ENCODE data around the gene PRKN.

Gene PRKN

GRCh38 chr6:161696801-161697200, 1030.8 kb downstream of the PRKN start:
- H3K4me3 ChIP-seq (ENCODE audit: low read depth, low read length): no peak overlapping the region

DNA sequence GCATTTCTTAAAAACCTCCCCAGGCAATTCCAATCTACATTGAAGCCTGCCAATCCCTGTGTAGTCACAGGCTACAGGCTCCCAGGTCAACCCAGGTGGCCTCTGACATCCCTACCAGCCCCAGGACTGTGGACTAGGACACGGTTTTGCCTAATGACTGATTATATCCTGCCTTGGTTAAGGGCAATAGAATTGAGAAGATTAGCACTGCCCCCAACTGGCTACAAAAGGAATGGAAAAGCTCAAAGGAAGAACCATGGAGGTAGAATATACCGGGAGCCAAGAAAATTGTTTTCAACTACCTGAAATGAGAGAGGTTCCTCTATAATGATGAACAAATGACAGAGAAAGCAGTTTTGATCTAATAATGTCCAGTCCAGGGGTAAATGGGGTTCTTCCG, 1032.6 kb downstream of the PRKN start:
- no peak overlapping the region for H3K4me3 ChIP-seq (ENCODE audit: low read depth, low read length)

DNA sequence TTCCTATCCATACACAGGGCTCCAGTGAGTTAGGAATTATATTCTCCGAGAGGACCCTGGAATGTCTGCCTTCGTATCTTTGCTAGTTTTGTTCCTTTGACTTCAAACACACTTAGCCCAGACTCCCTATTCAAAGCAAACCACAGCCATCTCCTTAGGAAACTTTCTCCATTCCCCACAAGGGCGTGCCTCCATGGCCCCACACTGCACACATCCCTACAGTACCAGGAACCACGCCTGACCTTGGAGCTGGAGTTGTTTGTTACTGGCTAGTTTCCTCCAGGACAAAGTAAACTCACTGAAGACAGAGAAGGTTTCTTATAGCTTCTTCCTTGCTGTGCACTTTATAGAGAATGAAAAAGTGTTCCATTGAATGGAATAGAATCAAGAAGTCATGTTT, 1040.9 kb downstream of the PRKN start:
- no peak overlapping the region for H3K4me3 ChIP-seq (ENCODE audit: low read depth, low read length)

DNA sequence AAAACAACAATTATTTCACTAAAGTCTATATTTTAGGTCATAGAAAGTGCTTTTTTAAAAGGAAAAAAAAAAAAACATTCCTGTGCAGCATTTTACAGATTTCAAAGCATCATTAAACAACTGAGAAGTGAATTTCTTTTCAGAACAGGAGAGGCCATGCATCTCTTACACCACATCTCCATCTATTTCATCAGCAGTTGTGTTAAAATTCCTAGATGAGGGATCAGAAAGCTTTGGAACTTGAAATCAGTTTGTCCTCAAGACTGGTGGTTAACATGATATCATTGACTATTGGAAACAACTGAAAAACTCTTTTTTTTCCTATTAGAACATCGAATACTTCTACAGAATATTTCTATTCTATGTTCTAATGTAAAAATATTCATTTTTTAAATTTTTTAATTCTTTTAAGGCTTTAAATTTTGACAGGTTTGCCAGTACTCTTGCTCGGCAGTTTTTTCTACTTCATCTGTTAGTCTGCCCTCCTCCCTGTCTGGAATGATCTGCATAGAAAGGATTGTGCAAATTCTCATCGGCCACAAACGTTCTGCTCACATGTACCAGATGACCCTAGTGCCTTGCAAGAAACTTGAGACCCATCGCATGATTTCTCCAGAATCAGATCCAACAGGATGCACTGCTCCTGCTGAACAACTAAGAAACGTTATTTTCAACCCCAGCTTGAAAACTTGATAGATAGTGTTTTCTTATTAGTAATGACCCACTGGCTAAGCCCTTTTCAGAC, 1042.7 kb downstream of the PRKN start:
- no peak overlapping the region for H3K4me3 ChIP-seq (ENCODE audit: low read depth, low read length)

DNA sequence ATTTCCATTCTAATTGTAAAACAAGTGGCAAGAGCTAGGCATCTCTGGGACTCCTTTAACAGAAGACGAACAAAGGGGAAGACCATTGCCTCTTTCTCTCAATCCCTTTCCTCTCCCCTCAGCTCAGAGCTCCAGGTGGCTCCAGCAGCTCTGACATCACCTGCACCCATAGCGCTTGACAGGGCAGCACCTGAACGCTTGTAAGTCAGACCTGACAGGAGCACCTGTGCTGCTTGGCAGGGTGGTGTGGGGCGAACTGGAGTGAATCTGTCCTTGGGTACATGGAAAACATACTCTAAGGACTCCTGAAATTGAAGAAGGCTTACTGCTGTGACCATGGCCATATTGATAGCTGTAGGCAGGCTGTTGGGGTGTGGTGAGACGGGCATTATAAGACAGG, 1044.2 kb downstream of the PRKN start:
- H3K4me3 ChIP-seq (ENCODE audit: low read depth, low read length): no peak overlapping the region

GRCh38 chr6:161682982-161683381, 1044.6 kb downstream of the PRKN start:
- H3K4me3 ChIP-seq (ENCODE audit: low read depth, low read length): no peak overlapping the region

GRCh38 chr6:161679980-161680538, 1047.5 kb downstream of the PRKN start:
- no peak overlapping the region for H3K4me3 ChIP-seq (ENCODE audit: low read depth, low read length)

DNA sequence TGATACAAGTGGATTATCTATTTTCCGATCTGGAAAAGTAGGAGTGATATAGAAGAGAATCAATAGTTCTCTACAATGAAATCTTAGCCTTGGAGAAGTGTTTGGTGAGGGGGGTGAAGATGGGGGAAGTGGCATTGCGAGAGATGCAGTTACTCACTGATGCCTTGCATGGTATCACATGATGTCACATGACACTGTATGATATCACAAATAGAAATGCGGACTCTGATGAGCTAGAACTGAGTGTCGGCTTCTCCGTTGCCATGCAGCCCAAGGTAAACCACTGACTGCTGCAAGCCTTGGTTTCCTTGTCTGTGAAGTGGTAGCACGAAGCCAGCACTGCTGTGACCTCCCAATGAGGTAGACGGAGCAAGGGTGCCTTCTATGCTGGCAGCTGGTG, 1050.4 kb downstream of the PRKN start:
- H3K4me3 ChIP-seq (ENCODE audit: low read depth, low read length): no peak overlapping the region

GRCh38 chr6:161676586-161676985, 1051.0 kb downstream of the PRKN start:
- H3K4me3 ChIP-seq (ENCODE audit: low read depth, low read length): no peak overlapping the region

DNA sequence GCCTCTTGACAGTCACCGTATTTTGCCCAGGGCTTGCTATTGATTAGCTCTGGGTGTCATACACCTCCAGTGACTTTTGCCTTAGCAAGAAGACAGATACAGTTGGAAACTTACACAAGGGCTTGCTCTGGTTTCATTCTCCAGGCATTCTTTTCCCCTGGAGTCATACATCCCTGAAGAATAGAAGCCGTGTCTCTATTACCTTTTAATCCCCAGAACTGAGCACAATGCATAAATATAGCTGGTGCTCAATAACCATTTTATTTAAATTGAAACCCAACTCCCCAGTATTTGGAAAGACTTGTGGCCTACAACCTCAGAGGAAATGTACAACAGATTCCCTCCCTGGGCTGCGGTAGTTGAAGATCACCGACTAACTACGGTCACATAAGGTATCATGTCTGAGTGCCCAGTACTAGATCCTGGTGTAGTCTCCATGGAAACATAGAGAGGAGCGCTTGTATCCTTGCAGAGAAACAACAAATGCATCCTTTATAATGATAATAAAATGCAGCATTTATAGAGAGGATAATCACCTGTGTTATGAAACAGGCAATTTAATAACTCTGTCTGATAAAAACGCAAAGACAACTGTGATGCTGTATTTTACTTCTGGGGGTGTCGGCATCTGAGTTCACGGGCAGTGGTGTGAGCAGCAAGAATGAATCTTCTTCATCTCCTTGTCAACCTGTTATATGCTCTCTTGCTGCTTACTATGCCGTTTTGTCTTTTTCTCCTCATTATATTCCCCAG, 1052.5 kb downstream of the PRKN start:
- no peak overlapping the region for H3K4me3 ChIP-seq (ENCODE audit: low read depth, low read length)

DNA sequence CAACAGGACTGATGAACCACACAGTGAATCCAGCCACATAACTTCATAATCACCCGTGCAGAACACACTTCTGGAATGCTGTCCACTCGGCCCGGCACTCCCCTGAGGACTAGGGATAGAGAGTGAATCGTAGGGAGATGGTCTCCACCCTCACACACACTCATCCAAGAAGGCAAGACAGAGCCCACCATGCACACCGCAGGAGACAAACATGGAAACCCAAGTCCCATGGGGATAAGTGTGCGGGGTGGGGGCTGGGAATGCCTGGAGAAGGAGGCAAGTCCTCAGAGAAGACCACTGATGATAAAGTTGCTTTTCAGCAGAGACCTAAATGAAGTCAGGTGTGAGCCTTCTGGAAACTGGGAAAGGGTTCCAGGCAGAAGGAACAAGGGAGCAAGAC, 1054.5 kb downstream of the PRKN start:
- no peak overlapping the region for H3K4me3 ChIP-seq (ENCODE audit: low read depth, low read length)

DNA sequence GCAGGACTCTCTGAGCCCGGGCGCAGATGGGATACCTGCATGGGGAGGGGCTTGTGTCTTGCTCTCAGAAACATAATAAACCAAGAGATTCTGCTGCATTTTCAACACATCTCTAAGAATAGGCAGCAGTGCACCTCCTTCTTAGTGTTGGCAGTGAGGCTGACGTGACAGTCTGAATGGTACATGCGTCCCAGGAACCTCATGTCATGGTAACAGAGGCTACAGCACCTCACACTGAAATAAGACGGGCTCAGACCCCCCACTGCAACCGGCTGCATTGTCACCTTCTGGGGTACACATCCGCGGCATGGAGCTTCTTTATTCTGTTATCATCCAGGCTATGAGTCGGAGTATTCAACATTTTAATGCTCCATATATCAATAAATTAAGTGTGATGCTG, 1056.4 kb downstream of the PRKN start:
- no peak overlapping the region for H3K4me3 ChIP-seq (ENCODE audit: low read depth, low read length)

DNA sequence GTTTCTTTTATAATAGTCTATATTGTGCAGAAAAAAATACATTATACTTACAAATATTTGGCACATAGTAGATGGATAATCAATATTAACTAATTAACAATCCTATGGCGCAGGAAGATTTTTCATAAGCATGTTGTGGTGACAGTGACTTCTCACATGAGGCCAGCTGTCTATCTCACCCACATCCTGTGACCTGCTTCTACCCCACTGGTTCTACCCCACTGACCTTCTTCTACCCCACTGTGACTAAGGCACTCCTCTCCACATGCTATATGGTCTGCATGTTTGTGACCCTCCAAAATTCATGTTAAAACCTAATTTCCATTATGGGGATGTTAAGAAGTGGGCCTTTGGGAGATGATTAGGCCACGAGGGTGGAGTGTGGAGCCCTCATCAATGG, 1058.9 kb downstream of the PRKN start:
- H3K4me3 ChIP-seq (ENCODE audit: low read depth, low read length): no peak overlapping the region

DNA sequence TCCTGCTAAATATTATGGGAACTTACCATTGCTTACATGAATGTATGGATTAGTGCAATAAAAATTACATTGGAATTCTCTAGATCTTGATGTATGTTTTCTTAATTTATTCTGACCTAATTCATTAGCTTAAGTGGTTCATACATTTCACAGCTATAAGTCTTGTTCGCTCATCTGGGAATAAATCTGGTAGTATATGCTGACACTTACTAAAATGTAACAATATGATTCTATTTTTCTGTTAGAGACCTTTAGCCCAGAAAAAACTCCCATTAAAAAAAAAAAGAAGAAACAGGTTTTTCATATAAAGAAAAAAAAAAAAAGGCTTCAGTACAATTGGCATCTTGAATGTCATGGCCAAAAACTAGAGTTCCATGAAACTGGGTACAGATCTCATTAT, 1059.6 kb downstream of the PRKN start:
- no peak overlapping the region for H3K4me3 ChIP-seq (ENCODE audit: low read depth, low read length)

DNA sequence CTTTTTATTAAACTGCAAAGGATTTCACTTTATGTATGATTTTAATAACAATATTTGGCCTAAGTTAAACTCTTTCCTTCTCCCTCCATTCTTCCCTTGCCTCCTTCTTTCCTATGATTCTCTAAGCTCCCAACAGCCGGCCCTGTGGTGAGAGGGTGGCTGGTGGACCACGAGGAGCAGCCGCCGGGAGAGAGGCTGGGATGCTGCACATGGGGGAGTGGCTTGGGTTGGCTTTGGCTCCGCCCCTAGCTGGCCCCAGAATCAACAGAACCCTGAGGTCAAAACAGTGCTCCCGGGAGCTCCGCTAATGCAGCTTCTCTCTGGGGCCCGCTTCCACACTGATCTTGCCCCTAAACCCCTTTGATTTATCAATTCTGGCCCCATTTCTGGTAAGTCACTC, 1063.9 kb downstream of the PRKN start:
- H3K4me3 ChIP-seq (ENCODE audit: low read depth, low read length): no peak overlapping the region

GRCh38 chr6:161660666-161661571, 1066.6 kb downstream of the PRKN start:
- no peak overlapping the region for H3K4me3 ChIP-seq (ENCODE audit: low read depth, low read length)

- H3K4me3 ChIP-seq (ENCODE audit: low read depth, low read length): no peak overlapping the region
These were observed 1069.4 kb downstream of the PRKN start for GRCh38 chr6:161658211-161658610.

DNA sequence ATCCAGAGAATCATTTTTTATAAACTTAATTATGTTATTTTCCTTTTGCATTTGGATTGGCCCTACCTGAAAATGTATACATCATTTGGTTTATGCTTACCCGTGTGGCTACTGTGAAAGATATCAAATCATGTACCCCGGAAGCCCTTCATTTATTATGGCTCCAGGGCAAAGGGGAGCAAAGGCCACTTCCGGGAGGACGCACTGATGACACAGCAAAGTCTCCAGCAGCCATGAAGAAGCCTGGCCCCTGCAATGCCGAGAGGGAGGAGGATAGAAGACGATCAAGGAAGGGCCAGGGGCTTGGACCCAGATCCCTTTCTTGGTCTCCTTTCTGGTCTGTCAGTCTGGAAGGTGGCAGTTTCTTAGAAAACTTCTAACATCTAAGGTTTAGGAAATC, 1073.4 kb downstream of the PRKN start:
- H3K4me3 ChIP-seq (ENCODE audit: low read depth, low read length): no peak overlapping the region

DNA sequence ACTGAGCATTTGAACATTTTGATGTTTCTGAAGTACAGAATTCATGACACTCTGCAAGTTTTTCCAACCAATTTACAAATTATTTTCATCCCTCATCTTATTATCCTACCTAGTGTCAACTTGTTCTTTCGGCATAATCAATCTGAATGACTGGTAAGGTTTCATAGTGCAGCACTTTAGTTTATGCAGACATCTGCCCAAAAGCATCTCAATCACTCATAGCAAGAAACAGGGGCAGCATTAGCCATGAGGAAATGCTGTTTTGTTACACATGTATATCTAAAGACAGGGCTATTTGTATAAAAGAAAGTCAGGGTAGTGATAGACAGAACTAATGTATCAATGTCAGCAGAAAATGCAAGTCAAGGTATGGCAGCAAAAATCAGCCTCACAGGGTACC, 1075.6 kb downstream of the PRKN start:
- H3K4me3 ChIP-seq (ENCODE audit: low read depth, low read length): no peak overlapping the region

DNA sequence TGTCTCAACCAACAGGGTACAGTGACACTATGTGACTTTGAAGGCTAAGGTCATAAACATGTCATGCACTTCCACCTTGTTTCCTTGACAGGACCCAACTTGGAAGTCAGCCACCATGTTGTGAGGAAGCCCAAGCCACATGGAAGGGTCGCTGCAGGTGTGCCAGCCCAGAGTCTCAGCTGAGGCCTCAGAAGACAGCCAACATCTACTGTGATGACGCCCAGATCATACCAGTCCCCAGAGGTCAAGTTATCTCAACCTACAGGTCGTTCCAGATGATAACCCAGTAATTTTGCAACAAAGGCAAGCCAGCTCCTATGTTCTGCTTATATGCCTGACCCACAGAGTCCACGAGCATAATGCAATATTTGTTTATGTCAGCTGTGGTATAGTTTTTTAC, 1077.7 kb downstream of the PRKN start:
- no peak overlapping the region for H3K4me3 ChIP-seq (ENCODE audit: low read depth, low read length)

DNA sequence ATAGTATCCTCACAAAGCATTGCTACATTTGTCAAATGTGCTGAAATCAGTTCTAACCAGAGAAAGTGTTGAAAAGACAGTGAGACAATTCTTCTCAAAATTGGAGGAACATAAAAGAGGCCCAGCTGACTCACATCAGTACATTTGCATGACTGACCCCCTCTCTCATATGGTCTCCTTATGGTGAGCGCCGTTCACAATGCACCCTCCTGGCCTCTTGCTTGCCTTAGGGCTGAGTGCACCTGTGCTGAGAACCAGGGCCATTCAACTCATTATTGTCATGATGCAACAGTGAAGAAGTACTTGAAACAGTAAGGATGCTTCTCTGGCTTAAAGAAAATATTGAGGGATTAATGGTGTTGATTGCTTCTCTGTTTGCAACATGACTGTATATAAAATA, 1078.5 kb downstream of the PRKN start:
- H3K4me3 ChIP-seq (ENCODE audit: low read depth, low read length): no peak overlapping the region
